Lower leg skin (tissue), 4 donors: ENCODE results near the gene PTPRT. TPM values are rescaled to one million over a fixed set of nuclear protein-coding genes. Genes with fewer than 3 reads are reported as not detected.

ENCODE experiments used
- DNase-seq, 2 donors: peaks; one replicate each; pipeline ENCODE4 v3.0.0-alpha.2; 2019; ENCODE audit warnings: low spot score in 2 of 2
- H3K4me3 ChIP-seq: fragments of 200-600 bp; sonication (generic); 2 replicates; pipeline ENCODE4 v1.5.1; 2017; ENCODE audit warnings: mild to moderate bottlenecking, low read depth; ENCODE audit not compliant: poor library complexity, severe bottlenecking
- POLR2A ChIP-seq, 2 donors: fragments of 450-650 bp; IDR thresholded peaks; one replicate each; pipeline ENCODE4 v1.6.1; 2016 to 2017; ENCODE audit warnings: antibody characterized with exemption in 2 of 2, mild to moderate bottlenecking in 1 of 2, moderate library complexity in 1 of 2
- WGBS, 2 donors: methylation state at CpG; one replicate each; pipeline ENCODE4 v1.1.5; 2018; 5-methylcytosine and 5-hydroxymethylcytosine counted together
- intact Hi-C: fragments of 100-400 bp; cut with DNase I; formaldehyde crosslinking; loops from one replicate; pipeline ENCODE4 v1.15.0; 2023; ENCODE audit warnings: low total_unique reads
- total RNA-seq, 4 donors: library from RNA; depleted of rRNA; stranded (reverse); fragments of >200 nt; gene quantifications; one replicate each; pipeline ENCODE4 v1.1.0, GENCODE V29; 2016
- TF ChIP-seq, protein P1 (sequence below), 3 donors: fragments of 450-650 bp; IDR thresholded peaks; one replicate each; pipeline ENCODE4 v1.5.1; 2016; ENCODE audit warnings: antibody characterized with exemption in 3 of 3, mild to moderate bottlenecking in 3 of 3, moderate library complexity in 2 of 3

The PTPRT gene
- total RNA-seq, 4 donors from 2014 or later = 0.34 to 1.4 (median 0.95) TPM

DNA sequence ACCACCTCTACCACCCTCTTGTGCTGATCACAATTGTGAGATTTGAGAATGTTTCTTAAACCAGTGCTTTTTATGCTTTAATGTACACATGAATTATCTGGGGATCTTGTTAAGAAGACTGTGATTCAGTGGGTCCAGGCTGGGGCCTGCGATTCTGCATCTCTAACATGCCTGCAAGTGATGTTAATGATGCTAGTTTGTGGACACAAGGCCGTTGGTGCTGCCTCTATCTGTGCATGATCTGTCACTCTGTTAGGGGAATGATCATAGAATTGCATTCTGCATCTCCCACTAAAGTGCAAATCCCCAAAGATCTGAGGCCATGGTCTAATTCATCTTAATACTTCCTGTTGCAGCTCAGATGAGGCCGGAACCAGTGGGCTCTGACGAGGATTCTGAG, 746.5 kb downstream of the PTPRT start:
- intact Hi-C loops = no loop called here
- no peak for DNase-seq
- 74 to 82% methylated on average over 4 of the region's 4 CpGs for WGBS, 2 donors
- TF ChIP-seq POLR2A (IDR thresholded peaks at IDR 0.05) = no peak
- TF ChIP-seq, protein P1, sequence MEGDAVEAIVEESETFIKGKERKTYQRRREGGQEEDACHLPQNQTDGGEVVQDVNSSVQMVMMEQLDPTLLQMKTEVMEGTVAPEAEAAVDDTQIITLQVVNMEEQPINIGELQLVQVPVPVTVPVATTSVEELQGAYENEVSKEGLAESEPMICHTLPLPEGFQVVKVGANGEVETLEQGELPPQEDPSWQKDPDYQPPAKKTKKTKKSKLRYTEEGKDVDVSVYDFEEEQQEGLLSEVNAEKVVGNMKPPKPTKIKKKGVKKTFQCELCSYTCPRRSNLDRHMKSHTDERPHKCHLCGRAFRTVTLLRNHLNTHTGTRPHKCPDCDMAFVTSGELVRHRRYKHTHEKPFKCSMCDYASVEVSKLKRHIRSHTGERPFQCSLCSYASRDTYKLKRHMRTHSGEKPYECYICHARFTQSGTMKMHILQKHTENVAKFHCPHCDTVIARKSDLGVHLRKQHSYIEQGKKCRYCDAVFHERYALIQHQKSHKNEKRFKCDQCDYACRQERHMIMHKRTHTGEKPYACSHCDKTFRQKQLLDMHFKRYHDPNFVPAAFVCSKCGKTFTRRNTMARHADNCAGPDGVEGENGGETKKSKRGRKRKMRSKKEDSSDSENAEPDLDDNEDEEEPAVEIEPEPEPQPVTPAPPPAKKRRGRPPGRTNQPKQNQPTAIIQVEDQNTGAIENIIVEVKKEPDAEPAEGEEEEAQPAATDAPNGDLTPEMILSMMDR (IDR thresholded peaks at IDR 0.05) = no peak
- H3K4me3 ChIP-seq = no peak overlapping the region

DNA sequence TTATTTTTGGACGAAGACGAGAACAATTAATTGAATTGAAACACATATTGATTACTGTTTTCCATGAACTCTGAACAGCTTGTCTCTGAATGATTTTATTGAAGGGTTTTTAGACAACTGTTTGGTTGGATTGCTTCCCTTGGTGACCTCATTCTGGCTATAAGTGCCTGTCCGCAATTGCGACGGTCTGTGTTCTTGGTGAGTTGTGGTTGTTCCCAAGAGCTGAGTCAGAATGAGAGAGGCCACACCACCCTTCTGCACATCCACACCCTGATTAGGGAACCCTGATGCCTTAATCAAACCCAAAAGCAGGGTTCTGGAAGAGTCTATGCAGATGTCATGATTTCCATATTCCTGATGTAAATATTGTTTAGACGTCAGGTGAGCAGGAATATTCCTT, 747.0 kb downstream of the PTPRT start:
- peak in 1 of 2 donors; percentile 22 for DNase-seq
- TF ChIP-seq POLR2A (IDR thresholded peaks at IDR 0.05) = no peak
- TF ChIP-seq, protein P1 (IDR thresholded peaks at IDR 0.05) = no peak
- no peak overlapping the region for H3K4me3 ChIP-seq
- 59 to 61% methylated on average over 6 of the region's 6 CpGs for WGBS, 2 donors
- intact Hi-C loops = no loop called here

DNA sequence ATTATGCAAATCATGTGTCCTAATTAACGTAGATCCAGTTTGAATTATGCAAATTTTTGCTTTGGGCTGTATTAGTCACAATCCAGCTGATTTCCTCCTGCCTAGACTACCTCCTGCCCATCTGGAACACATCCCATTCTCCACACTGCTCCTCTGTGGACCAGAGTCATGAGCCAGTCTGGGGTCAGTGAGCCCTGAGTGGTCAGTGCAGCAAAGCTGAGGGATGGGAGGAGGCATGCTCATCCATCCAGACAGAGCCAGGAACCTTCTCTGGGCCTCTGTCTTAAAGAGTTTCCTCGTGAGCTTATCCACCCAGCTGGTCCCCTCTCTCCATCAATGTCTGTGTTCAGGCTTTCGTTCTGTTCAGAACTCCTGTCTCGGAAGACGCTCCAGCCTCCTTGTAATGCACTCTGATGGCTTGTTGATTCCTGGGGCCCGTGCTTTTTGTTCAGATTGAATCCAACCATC, 747.8 kb downstream of the PTPRT start:
- H3K4me3 ChIP-seq = no peak overlapping the region
- 67 to 68% methylated on average over 6 of the region's 6 CpGs for WGBS, 2 donors
- TF ChIP-seq POLR2A (IDR thresholded peaks at IDR 0.05) = no peak
- TF ChIP-seq, protein P1 (IDR thresholded peaks at IDR 0.05) = no peak
- no peak for DNase-seq
- intact Hi-C loops = no loop called here

DNA sequence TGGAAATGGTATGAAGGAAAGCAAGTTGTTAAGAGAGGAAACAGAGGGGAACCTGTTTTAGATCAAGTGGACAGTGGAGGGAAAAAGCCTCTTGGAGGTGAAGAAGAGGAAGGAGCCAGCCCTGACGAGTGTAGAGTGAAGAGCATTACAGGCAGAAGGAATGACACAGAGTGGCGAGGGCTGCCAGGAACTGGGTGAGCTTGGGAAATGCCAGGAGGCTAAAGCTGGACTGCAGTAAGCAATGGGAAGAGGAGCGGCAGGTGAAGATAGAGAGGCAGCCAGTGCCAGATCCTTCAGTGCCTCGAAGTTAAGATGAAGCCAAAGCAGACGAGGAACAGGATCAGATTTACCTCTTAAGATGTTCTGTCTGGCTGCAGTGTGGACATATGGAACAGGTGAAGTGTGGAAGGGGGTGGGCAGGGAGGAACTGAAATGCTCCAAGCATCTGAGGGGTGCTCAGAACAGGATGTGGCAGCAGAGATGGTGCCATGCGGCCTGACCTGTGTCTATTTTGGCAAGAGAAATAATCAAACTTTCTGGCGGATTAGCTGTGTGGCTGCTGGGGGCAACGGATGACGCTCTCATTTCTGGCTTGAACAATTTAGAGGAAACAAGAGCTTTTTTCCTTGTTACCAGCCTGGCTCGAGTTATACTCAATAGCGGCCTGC, 748.4 kb downstream of the PTPRT start:
- no peak for DNase-seq
- intact Hi-C loops = no loop called here
- 61 to 62% methylated on average over 11 of the region's 11 CpGs for WGBS, 2 donors
- no peak for TF ChIP-seq POLR2A (IDR thresholded peaks at IDR 0.05)
- TF ChIP-seq, protein P1 (IDR thresholded peaks at IDR 0.05) = no peak
- no peak overlapping the region for H3K4me3 ChIP-seq

DNA sequence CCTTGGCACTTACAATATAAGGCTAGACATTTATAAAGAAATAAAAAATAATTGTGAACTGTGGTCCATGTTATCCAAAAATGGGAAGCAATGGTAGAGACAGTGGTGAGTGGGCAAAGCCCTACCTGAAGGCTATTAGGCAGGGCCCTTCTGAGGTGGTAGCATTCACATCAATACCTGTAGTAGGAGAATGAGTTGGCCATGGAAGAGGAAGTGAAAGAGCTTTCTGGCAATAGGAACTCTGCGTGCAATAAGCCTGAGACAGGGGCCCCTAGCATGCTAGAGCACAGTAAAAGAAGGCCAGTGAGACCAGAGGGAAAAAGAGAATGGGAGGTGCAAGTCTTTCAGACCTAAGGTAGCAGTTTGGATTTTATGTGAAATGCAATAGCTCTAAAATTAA, 754.5 kb downstream of the PTPRT start:
- no peak for TF ChIP-seq POLR2A (IDR thresholded peaks at IDR 0.05)
- TF ChIP-seq, protein P1 (IDR thresholded peaks at IDR 0.05) = no peak
- no peak for DNase-seq
- 53 to 72% methylated on average over 1 of the region's 1 CpG for WGBS, 2 donors
- intact Hi-C loops = no loop called here
- no peak overlapping the region for H3K4me3 ChIP-seq
